GM21423 (cell line): ENCODE data around the gene BLOC1S5.

Source experiments
- ATAC-seq: cut with Tn5 transposase; IDR thresholded peaks from one replicate; pipeline ENCODE4 v1.9.1; 2021; ENCODE audit warnings: mild to moderate bottlenecking, moderate library complexity; ENCODE audit not compliant: unreplicated experiment

Gene BLOC1S5

GRCh38 chr6:8082572-8082953 lies 18.4 kb upstream of the BLOC1S5 start:
- no peak for ATAC-seq

- no peak for ATAC-seq
These were observed 16.4 kb upstream of the BLOC1S5 start for GRCh38 chr6:8080362-8081151.

- ATAC-seq, result peak; percentile 46
These were observed 14.9 kb upstream of the BLOC1S5 start for GRCh38 chr6:8079126-8079525.

GRCh38 chr6:8077991-8078390 lies 13.8 kb upstream of the BLOC1S5 start:
- ATAC-seq, result no peak

GRCh38 chr6:8075704-8076103 lies 11.5 kb upstream of the BLOC1S5 start:
- ATAC-seq, result no peak

- no peak for ATAC-seq
These were observed 11.0 kb upstream of the BLOC1S5 start for GRCh38 chr6:8075185-8075584.

GRCh38 chr6:8074213-8074612 lies 10.0 kb upstream of the BLOC1S5 start:
- no peak for ATAC-seq

- no peak for ATAC-seq
These were observed 9.6 kb upstream of the BLOC1S5 start for GRCh38 chr6:8073758-8074157.

- ATAC-seq, result no peak
These were observed 6.5 kb upstream of the BLOC1S5 start for GRCh38 chr6:8070718-8071117.

GRCh38 chr6:8069631-8070284 lies 5.6 kb upstream of the BLOC1S5 start:
- no peak for ATAC-seq

- no peak for ATAC-seq
These were observed 5.0 kb upstream of the BLOC1S5 start for GRCh38 chr6:8069151-8069550.

- ATAC-seq, result no peak
These were observed 1.9 kb upstream of the BLOC1S5 start for GRCh38 chr6:8066108-8066507.

GRCh38 chr6:8065519-8065911 lies 1.3 kb upstream of the BLOC1S5 start:
- peak; percentile 16 for ATAC-seq

GRCh38 chr6:8064638-8065518 lies 689 bp upstream of the BLOC1S5 start:
- ATAC-seq, result no peak

- ATAC-seq, result no peak
These were observed 2.5 kb downstream of the BLOC1S5 start for GRCh38 chr6:8061736-8062135.

- no peak for ATAC-seq
These were observed 3.8 kb downstream of the BLOC1S5 start for GRCh38 chr6:8060346-8060745.

GRCh38 chr6:8059129-8059528 lies 5.1 kb downstream of the BLOC1S5 start:
- ATAC-seq, result no peak

- no peak for ATAC-seq
These were observed 6.4 kb downstream of the BLOC1S5 start for GRCh38 chr6:8057793-8058192.

- no peak for ATAC-seq
These were observed 6.9 kb downstream of the BLOC1S5 start for GRCh38 chr6:8057263-8057662.

- ATAC-seq, result no peak
These were observed 9.9 kb downstream of the BLOC1S5 start for GRCh38 chr6:8054276-8054675.

GRCh38 chr6:8047541-8048292 lies 16.5 kb downstream of the BLOC1S5 start:
- ATAC-seq, result no peak
